ENCODE measurements around the gene CADM4.

- TF ChIP-seq EZH2phosphoT487 (IDR thresholded peaks at IDR 0.05; ENCODE audit: borderline replicate concordance, low read length) (no peak), CTCF (IDR thresholded peaks at IDR 0.05; ENCODE audit: low read depth, low read length, poor library complexity, severe bottlenecking) (no peak)
These were observed 29.8 kb downstream of the CADM4 start for GRCh38 chr19:43609872-43610271.
